ENCODE data around the gene PSRC1. TPM values are rescaled to one million over a fixed set of nuclear protein-coding genes. Genes with fewer than 3 reads are reported as not detected.

Gene PSRC1
- total RNA-seq, 2 donors from 2014 or later, result 2.4 to 2.5 TPM

DNA sequence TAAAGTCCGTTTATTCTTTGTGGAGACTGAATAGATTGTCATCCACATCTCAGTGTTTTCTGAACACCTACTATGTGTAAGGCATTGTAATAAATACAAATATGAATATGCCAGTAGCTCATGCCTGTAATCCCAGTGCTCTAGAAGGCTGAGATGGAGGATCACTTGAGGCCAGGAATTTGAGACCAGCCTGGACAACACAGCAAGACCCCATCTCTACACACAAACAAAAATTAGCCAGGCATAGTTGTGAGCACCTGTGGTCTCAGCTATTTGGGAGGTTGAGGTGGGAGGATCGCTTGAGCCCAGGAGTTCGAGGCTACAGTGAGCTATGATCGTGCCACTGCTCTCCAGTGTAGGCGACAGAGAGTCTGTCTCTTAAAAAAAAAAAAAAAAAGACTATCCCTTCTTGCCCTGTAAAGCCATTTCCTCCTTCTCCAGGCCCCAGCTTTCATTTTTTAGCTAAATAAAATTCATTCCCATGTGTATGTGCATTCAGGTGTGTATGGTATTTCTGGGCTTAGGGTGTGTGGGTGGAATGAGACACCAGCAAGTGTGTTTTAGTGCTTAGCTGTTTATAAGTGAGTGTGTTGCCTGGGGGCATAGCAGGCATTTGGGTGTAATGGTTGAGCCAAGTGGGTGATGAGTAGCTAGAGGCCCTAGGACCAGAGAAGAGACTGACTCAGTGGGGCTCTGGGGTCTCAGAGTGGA is 25.8 kb downstream of the PSRC1 start:
- H3K4me1 ChIP-seq (ENCODE audit: control insufficient read depth in 1 of 2, low read depth in 2 of 2), result peaks cover 5 to 18% of the 10 kb centered on the region in 2 donors
- H3K27ac ChIP-seq, result no peak overlapping the region
- H3K36me3 ChIP-seq, result no peaks in the 10 kb centered on the region
- no peak for DNase-seq (ENCODE audit: low spot score)
- ATAC-seq (ENCODE audit: insufficient number of reproducible peaks, low FRiP score, low read depth), result no peak
- no peak overlapping the region for H3K4me3 ChIP-seq
- H3K27me3 ChIP-seq (replicated peaks; ENCODE audit: insufficient read depth), result no peaks in the 10 kb centered on the region
- no peaks in the 10 kb centered on the region for H3K9me3 ChIP-seq
- TF ChIP-seq, protein P1, sequence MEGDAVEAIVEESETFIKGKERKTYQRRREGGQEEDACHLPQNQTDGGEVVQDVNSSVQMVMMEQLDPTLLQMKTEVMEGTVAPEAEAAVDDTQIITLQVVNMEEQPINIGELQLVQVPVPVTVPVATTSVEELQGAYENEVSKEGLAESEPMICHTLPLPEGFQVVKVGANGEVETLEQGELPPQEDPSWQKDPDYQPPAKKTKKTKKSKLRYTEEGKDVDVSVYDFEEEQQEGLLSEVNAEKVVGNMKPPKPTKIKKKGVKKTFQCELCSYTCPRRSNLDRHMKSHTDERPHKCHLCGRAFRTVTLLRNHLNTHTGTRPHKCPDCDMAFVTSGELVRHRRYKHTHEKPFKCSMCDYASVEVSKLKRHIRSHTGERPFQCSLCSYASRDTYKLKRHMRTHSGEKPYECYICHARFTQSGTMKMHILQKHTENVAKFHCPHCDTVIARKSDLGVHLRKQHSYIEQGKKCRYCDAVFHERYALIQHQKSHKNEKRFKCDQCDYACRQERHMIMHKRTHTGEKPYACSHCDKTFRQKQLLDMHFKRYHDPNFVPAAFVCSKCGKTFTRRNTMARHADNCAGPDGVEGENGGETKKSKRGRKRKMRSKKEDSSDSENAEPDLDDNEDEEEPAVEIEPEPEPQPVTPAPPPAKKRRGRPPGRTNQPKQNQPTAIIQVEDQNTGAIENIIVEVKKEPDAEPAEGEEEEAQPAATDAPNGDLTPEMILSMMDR (IDR thresholded peaks at IDR 0.05), result no peak

DNA sequence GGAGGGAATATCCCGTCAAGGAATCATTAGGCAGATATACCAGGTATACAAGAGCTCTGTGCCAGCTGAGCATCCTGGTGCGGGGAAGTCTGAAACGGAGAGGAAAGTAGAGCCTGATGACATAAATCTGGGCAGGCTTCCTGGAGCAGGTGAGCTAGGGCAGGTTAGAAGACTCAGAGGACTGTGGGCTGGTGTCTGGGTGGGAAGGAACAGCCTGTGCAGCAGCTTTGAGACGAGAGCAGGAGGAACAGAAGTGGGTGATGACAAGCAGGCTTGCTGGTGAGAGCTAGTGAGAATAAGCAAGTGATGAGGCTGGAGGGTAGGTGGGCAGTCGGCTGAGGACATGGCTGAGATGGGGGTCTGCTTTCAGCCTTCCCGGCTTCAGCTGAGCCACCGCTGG is 26.9 kb downstream of the PSRC1 start:
- DNase-seq (ENCODE audit: low spot score) (no peak), ATAC-seq (ENCODE audit: insufficient number of reproducible peaks, low FRiP score, low read depth) (no peak)
- H3K4me3 ChIP-seq, result no peak overlapping the region
- H3K27me3 ChIP-seq (replicated peaks; ENCODE audit: insufficient read depth), result no peaks in the 10 kb centered on the region
- H3K4me1 ChIP-seq (ENCODE audit: control insufficient read depth in 1 of 2, low read depth in 2 of 2), result peaks cover 5 to 18% of the 10 kb centered on the region in 2 donors
- TF ChIP-seq, protein P1 (IDR thresholded peaks at IDR 0.05), result no peak
- no peak overlapping the region for H3K27ac ChIP-seq
- H3K9me3 ChIP-seq, result no peaks in the 10 kb centered on the region
- no peaks in the 10 kb centered on the region for H3K36me3 ChIP-seq

DNA sequence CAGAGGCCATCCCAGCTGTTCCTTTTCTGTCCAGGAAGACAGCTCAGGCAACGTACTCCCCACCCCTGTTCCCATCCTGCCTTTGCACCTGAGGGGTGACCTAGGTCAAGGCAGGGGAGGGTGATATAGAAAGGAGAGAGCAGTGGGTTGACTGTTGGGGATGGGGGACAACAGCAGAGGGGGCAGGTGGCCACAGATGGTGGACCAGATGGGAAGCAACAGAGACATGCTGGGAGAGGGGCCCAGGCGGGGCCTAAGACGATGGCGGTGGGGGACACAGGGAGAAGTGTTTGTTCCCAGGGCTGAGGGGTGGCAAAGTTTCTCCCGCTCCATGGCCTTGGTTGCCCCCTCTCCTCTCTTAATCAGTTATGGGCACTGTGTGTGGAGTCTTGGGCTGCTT is 27.3 kb downstream of the PSRC1 start:
- H3K4me1 ChIP-seq (ENCODE audit: control insufficient read depth in 1 of 2, low read depth in 2 of 2), result peaks cover 5 to 18% of the 10 kb centered on the region in 2 donors
- DNase-seq (ENCODE audit: low spot score) (no peak), ATAC-seq (ENCODE audit: insufficient number of reproducible peaks, low FRiP score, low read depth) (no peak)
- no peaks in the 10 kb centered on the region for H3K27me3 ChIP-seq (replicated peaks; ENCODE audit: insufficient read depth)
- no peak overlapping the region for H3K4me3 ChIP-seq
- no peaks in the 10 kb centered on the region for H3K36me3 ChIP-seq
- no peaks in the 10 kb centered on the region for H3K9me3 ChIP-seq
- TF ChIP-seq, protein P1 (IDR thresholded peaks at IDR 0.05), result no peak
- no peak overlapping the region for H3K27ac ChIP-seq

DNA sequence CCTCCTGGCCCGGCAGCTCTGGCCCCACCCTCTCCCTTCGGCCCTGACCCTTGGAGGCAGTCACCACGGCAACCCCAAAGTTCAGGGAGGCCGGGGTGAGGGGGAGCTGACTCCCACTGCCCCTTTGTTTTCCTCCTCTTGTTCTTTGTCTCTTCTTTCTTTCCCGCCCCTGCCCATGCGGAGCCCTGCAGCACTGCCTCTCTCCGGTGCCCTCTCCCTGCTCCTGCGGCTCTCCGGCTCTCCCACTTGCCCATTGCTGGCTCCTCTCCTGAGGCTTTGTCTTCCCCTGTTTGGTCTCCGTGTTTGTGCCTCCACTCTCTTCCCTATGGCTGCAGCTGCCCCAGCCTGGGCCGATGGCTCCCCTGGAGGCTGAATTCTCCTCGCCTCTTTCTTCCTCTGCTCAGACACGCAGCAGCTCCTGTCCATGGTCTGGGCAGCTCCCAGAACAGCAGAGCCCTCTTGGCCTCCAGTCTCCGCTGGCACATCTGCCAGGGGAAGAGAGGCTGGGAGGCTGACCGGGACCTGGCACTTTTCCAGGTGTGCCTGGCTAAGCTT is 27.8 kb downstream of the PSRC1 start:
- no peak overlapping the region for H3K27ac ChIP-seq
- H3K4me3 ChIP-seq, result no peak overlapping the region
- no peaks in the 10 kb centered on the region for H3K9me3 ChIP-seq
- no peak for ATAC-seq (ENCODE audit: insufficient number of reproducible peaks, low FRiP score, low read depth)
- DNase-seq (ENCODE audit: low spot score), result no peak
- no peaks in the 10 kb centered on the region for H3K27me3 ChIP-seq (replicated peaks; ENCODE audit: insufficient read depth)
- TF ChIP-seq, protein P1 (IDR thresholded peaks at IDR 0.05), result no peak
- no peaks in the 10 kb centered on the region for H3K36me3 ChIP-seq
- H3K4me1 ChIP-seq (ENCODE audit: control insufficient read depth in 1 of 2, low read depth in 2 of 2), result peaks cover 5 to 22% of the 10 kb centered on the region in 2 donors

DNA sequence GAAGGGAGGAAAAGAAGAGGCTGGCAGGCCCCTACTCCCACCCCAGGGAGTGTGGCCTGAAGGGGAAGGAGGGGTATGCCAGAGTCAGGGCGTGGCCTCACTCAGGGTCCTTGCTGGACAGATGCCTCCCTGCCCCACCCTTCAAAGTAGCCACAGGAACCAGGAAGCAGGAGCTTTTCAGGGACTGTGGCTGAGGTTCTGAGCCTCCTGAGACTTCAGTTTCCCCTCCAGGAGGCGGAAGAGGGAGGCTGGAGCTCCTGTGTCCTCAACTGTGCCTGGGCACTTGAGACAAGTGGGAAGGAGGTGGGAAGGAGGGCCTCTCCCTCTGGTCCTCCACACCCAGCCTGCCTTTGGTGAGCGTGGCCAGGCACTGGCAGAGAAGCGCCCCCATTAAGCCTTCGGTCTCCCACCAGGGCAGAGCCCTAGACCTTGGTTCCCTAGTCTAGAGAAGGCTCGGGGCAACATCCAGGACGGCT is 28.3 kb downstream of the PSRC1 start:
- Histone ChIP-seq H3K4me3 (no peak overlapping the region), H3K4me1 (ENCODE audit: control insufficient read depth in 1 of 2, low read depth in 2 of 2) (peaks cover 5 to 26% of the 10 kb centered on the region in 2 donors)

More for the DNA sequence above, 28.3 kb downstream of the PSRC1 start:
- Histone ChIP-seq H3K9me3 (no peaks in the 10 kb centered on the region), H3K27ac (no peak overlapping the region), H3K36me3 (no peaks in the 10 kb centered on the region), H3K27me3 (replicated peaks; ENCODE audit: insufficient read depth) (no peaks in the 10 kb centered on the region)
- DNase-seq (ENCODE audit: low spot score), result no peak
- no peak for ATAC-seq (ENCODE audit: insufficient number of reproducible peaks, low FRiP score, low read depth)
- TF ChIP-seq, protein P1 (IDR thresholded peaks at IDR 0.05), result no peak
